Fibroblast of lung (primary cell): Measurements from ENCODE around the gene SPANXA2. TPM values are rescaled to one million over a fixed set of nuclear protein-coding genes. Genes with fewer than 3 reads are reported as not detected.

Experiments
- DNase-seq, 2 donors: peaks; one replicate each; pipeline versions ENCODE4 v3.0.0 to v3.0.0-alpha.2; 2010; ENCODE audit warnings: low read depth in 2 of 2
- H2AFZ ChIP-seq: 2 replicates; pipeline ENCODE4 v1.5.1; 2012; ENCODE audit warnings: low read length, control low read depth, inconsistent platforms
- H3K27ac ChIP-seq: 2 replicates; pipeline ENCODE4 v1.5.1; 2011; ENCODE audit warnings: low read length, control low read depth; ENCODE audit not compliant: insufficient read depth
- H3K27me3 ChIP-seq: 2 replicates; pipeline ENCODE4 v1.5.1; 2011; ENCODE audit warnings: mild to moderate bottlenecking, low read length; ENCODE audit not compliant: control insufficient read depth, insufficient read depth
- H3K36me3 ChIP-seq: 2 replicates; pipeline ENCODE4 v1.5.1; 2011; ENCODE audit warnings: low read length; ENCODE audit not compliant: control insufficient read depth, insufficient read depth
- H3K4me1 ChIP-seq: 2 replicates; pipeline ENCODE4 v1.5.1; 2011; ENCODE audit warnings: low read length; ENCODE audit not compliant: control insufficient read depth, insufficient read depth; ENCODE audit errors: extremely low read depth
- H3K4me2 ChIP-seq: 2 replicates; pipeline ENCODE4 v1.5.1; 2011; ENCODE audit warnings: low read length, control low read depth; ENCODE audit not compliant: insufficient read depth; ENCODE audit errors: extremely low read depth
- H3K4me3 ChIP-seq, 4 experiments: fragments of 200-600 bp in 1 of 4; sonication (generic) in 1 of 4; replicated peaks in 1 of 4; 2 replicates each; pipeline ENCODE4 v1.5.1; 2011 to 2016; ENCODE audit warnings: low read length in 4 of 4, low read depth in 3 of 4, mild to moderate bottlenecking in 3 of 4, control low read depth in 2 of 4, inconsistent platforms in 1 of 4, mixed read lengths in 1 of 4; ENCODE audit not compliant: insufficient read depth in 1 of 4; ENCODE audit errors: control extremely low read depth in 1 of 4
- H3K79me2 ChIP-seq: 2 replicates; pipeline ENCODE4 v1.5.1; 2012; ENCODE audit warnings: mild to moderate bottlenecking, low read length, inconsistent platforms; ENCODE audit not compliant: control insufficient read depth, insufficient read depth
- H3K9ac ChIP-seq: 2 replicates; pipeline ENCODE4 v1.5.1; 2011; ENCODE audit warnings: mild to moderate bottlenecking, low read length, control low read depth; ENCODE audit not compliant: insufficient read depth
- H3K9me3 ChIP-seq: 2 replicates; pipeline ENCODE4 v1.5.1; 2012; ENCODE audit warnings: low read depth, low read length; ENCODE audit not compliant: control insufficient read depth, insufficient read depth
- H4K20me1 ChIP-seq: 2 replicates; pipeline ENCODE4 v1.5.1; 2011; ENCODE audit warnings: low read length; ENCODE audit not compliant: control insufficient read depth, insufficient read depth; ENCODE audit errors: extremely low read depth
- CTCF ChIP-seq, 2 donors: IDR thresholded peaks in 1 of 2; conservative IDR thresholded peaks in 1 of 2; 1 replicate in 1 of 2; 2 replicates in 1 of 2; pipeline ENCODE4 v1.5.1; 2011 to 2012; ENCODE audit warnings: low read length in 2 of 2, control low read depth in 1 of 2, inconsistent platforms in 1 of 2, low read depth in 1 of 2, mild to moderate bottlenecking in 1 of 2
- EZH2 ChIP-seq: IDR thresholded peaks from 2 replicates; pipeline ENCODE4 v1.5.1; 2012; ENCODE audit warnings: low read length, control low read depth, mild to moderate bottlenecking; ENCODE audit errors: missing control alignments
- polyA plus RNA-seq, 2 donors: library from polyadenylated mRNA; depleted of rRNA in 1 of 2; stranded (reverse) in 1 of 2; unstranded in 1 of 2; fragments of >200 nt; gene quantifications; 2 replicates each; pipeline ENCODE4 v1.2.1, GENCODE V29; 2011 to 2012; ENCODE audit warnings: missing spikeins in 1 of 2
- total RNA-seq: library from RNA; depleted of rRNA; stranded (reverse); fragments of >200 nt; gene quantifications from 2 replicates; pipeline ENCODE4 v1.2.1, GENCODE V29; 2014

Gene SPANXA2
- total and polyA plus RNA-seq, 2 donors (not counting 1 experiment from before 2014, with no cell fraction given), result not detected

- Histone ChIP-seq H4K20me1 (no peaks in the 10 kb centered on the region), H3K27me3 (no peaks in the 10 kb centered on the region), H3K4me2 (no peak overlapping the region), H3K9me3 (no peaks in the 10 kb centered on the region), H3K4me1 (no peaks in the 10 kb centered on the region), H2AFZ (no peak overlapping the region), H3K4me3 (no peak overlapping the region), H3K79me2 (no peaks in the 10 kb centered on the region), H3K27ac (no peak overlapping the region), H3K36me3 (no peaks in the 10 kb centered on the region), H3K9ac (no peak overlapping the region)
- peak in 1 of 2 donors; percentile 34 for DNase-seq
- TF ChIP-seq EZH2 (no peak), CTCF (conservative IDR thresholded peaks at IDR 0.05 in 1 of 2, IDR thresholded peaks at IDR 0.05 in 1 of 2; ENCODE audit: low read depth in 1 of 2, low read length in 2 of 2) (no peak)
Observed at GRCh38 chrX:141619336-141619735, 29.8 kb downstream of the SPANXA2 start.

GRCh38 chrX:141632124-141632523 lies 42.6 kb downstream of the SPANXA2 start:
- H3K36me3 ChIP-seq, result no peaks in the 10 kb centered on the region
- H3K9ac ChIP-seq, result no peak overlapping the region
- H3K4me3 ChIP-seq, result no peak overlapping the region
- H2AFZ ChIP-seq, result no peak overlapping the region
- no peaks in the 10 kb centered on the region for H3K9me3 ChIP-seq
- no peak overlapping the region for H3K4me2 ChIP-seq
- no peaks in the 10 kb centered on the region for H3K4me1 ChIP-seq
- H3K27ac ChIP-seq, result no peak overlapping the region
- H4K20me1 ChIP-seq, result no peaks in the 10 kb centered on the region
- peak in 1 of 2 donors; percentile 46 for DNase-seq
- no peaks in the 10 kb centered on the region for H3K79me2 ChIP-seq
- TF ChIP-seq EZH2 (no peak), CTCF (conservative IDR thresholded peaks at IDR 0.05 in 1 of 2, IDR thresholded peaks at IDR 0.05 in 1 of 2; ENCODE audit: low read depth in 1 of 2, low read length in 2 of 2) (no peak)
- H3K27me3 ChIP-seq, result no peaks in the 10 kb centered on the region

- H3K9me3 ChIP-seq, result no peaks in the 10 kb centered on the region
- H2AFZ ChIP-seq, result no peak overlapping the region
- H3K27me3 ChIP-seq, result no peaks in the 10 kb centered on the region
- no peaks in the 10 kb centered on the region for H3K36me3 ChIP-seq
- no peak for DNase-seq
- H3K27ac ChIP-seq, result no peak overlapping the region
- H4K20me1 ChIP-seq, result no peaks in the 10 kb centered on the region
- TF ChIP-seq EZH2, result no peak
- no peak for TF ChIP-seq CTCF (conservative IDR thresholded peaks at IDR 0.05 in 1 of 2, IDR thresholded peaks at IDR 0.05 in 1 of 2; ENCODE audit: low read depth in 1 of 2, low read length in 2 of 2)
- H3K4me3 ChIP-seq, result no peak overlapping the region
- H3K79me2 ChIP-seq, result no peaks in the 10 kb centered on the region
- no peak overlapping the region for H3K4me2 ChIP-seq
- no peak overlapping the region for H3K9ac ChIP-seq
- no peaks in the 10 kb centered on the region for H3K4me1 ChIP-seq
Observed at GRCh38 chrX:141638550-141638949, 49.0 kb downstream of the SPANXA2 start.

Other genes with a start within 250 kb of the SPANXA2 start
- gene SPANXA1, start 5.0 kb upstream of the SPANXA2 start, total RNA-seq, result not detected in 2 replicates
- gene SPANXA1, start 5.0 kb upstream of the SPANXA2 start, polyA plus RNA-seq, result not detected in 2 replicates
- not detected in 2 replicates for gene SPANXD, start 109.0 kb downstream of the SPANXA2 start, total RNA-seq
- not detected in 2 replicates for gene SPANXD, start 109.0 kb downstream of the SPANXA2 start, polyA plus RNA-seq
- not detected in 2 replicates for gene MAGEC3, start 248.6 kb downstream of the SPANXA2 start, total RNA-seq
- gene MAGEC3, start 248.6 kb downstream of the SPANXA2 start, polyA plus RNA-seq, result not detected in 2 replicates